ENCODE measurements around the gene SIRPA. TPM values are rescaled to one million over a fixed set of nuclear protein-coding genes. Genes with fewer than 3 reads are reported as not detected.

Gene SIRPA
- total and polyA plus RNA-seq, 2 donors (not counting 1 experiment from before 2014, with no cell fraction given): 25.1 to 26.6 TPM

DNA sequence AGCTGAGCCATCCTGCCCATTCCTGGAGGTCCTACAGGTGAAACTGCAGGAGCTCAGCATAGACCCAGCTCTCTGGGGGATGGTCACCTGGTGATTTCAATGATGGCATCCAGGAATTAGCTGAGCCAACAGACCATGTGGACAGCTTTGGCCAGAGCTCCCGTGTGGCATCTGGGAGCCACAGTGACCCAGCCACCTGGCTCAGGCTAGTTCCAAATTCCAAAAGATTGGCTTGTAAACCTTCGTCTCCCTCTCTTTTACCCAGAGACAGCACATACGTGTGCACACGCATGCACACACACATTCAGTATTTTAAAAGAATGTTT, 44.0 kb downstream of the SIRPA start:
- H3K9ac ChIP-seq (ENCODE audit: insufficient read depth, low read length): no peak overlapping the region
- H3K4me3 ChIP-seq (replicated peaks in 1 of 4; ENCODE audit: control extremely low read depth in 1 of 4, insufficient read depth in 1 of 4, low read depth in 3 of 4, low read length in 4 of 4): no peak overlapping the region
- no peak overlapping the region for H3K27ac ChIP-seq (ENCODE audit: insufficient read depth, low read length)
- no peaks in the 10 kb centered on the region for H3K79me2 ChIP-seq (ENCODE audit: control insufficient read depth, insufficient read depth, low read length)
- DNase-seq (ENCODE audit: low read depth in 2 of 2): no peak
- H3K4me2 ChIP-seq (ENCODE audit: extremely low read depth, insufficient read depth, low read length): no peak overlapping the region
- no peaks in the 10 kb centered on the region for H3K27me3 ChIP-seq (ENCODE audit: control insufficient read depth, insufficient read depth, low read length)
- H3K4me1 ChIP-seq (ENCODE audit: control insufficient read depth, extremely low read depth, insufficient read depth, low read length): peaks cover 2% of the 10 kb centered on the region
- no peak overlapping the region for H2AFZ ChIP-seq (ENCODE audit: low read length)
- no peaks in the 10 kb centered on the region for H3K9me3 ChIP-seq (ENCODE audit: control insufficient read depth, insufficient read depth, low read depth, low read length)
- no peaks in the 10 kb centered on the region for H4K20me1 ChIP-seq (ENCODE audit: control insufficient read depth, extremely low read depth, insufficient read depth, low read length)
- peaks cover 3% of the 10 kb centered on the region for H3K36me3 ChIP-seq (ENCODE audit: control insufficient read depth, insufficient read depth, low read length)
- TF ChIP-seq, protein P1, sequence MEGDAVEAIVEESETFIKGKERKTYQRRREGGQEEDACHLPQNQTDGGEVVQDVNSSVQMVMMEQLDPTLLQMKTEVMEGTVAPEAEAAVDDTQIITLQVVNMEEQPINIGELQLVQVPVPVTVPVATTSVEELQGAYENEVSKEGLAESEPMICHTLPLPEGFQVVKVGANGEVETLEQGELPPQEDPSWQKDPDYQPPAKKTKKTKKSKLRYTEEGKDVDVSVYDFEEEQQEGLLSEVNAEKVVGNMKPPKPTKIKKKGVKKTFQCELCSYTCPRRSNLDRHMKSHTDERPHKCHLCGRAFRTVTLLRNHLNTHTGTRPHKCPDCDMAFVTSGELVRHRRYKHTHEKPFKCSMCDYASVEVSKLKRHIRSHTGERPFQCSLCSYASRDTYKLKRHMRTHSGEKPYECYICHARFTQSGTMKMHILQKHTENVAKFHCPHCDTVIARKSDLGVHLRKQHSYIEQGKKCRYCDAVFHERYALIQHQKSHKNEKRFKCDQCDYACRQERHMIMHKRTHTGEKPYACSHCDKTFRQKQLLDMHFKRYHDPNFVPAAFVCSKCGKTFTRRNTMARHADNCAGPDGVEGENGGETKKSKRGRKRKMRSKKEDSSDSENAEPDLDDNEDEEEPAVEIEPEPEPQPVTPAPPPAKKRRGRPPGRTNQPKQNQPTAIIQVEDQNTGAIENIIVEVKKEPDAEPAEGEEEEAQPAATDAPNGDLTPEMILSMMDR (conservative IDR thresholded peaks at IDR 0.05 in 1 of 2, IDR thresholded peaks at IDR 0.05 in 1 of 2; ENCODE audit: low read depth in 1 of 2, low read length in 2 of 2): no peak
- TF ChIP-seq EZH2 (IDR thresholded peaks at IDR 0.05; ENCODE audit: low read length, missing control alignments): no peak

DNA sequence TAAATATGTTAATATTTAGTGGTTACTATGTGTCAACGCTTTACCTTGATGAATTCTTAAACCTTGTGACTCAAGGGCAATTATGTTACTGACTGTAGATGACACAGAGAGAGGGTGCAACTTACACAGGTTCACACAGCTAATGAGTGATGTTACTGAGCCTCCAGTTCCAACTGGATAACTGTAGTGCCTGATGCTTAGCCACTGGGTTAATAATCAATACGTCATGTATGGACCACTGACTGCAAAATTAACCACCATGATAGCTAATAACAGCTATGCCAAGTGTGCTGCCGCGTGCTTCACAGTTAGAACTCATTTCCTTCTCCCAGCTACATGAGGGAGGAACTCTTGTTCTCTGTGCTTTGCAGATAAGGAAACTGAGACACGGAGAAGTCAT, 45.4 kb downstream of the SIRPA start:
- no peak overlapping the region for H2AFZ ChIP-seq (ENCODE audit: low read length)
- no peaks in the 10 kb centered on the region for H3K4me1 ChIP-seq (ENCODE audit: control insufficient read depth, extremely low read depth, insufficient read depth, low read length)
- H3K27me3 ChIP-seq (ENCODE audit: control insufficient read depth, insufficient read depth, low read length): no peaks in the 10 kb centered on the region
- no peaks in the 10 kb centered on the region for H3K79me2 ChIP-seq (ENCODE audit: control insufficient read depth, insufficient read depth, low read length)
- H3K4me2 ChIP-seq (ENCODE audit: extremely low read depth, insufficient read depth, low read length): no peak overlapping the region
- no peak overlapping the region for H3K4me3 ChIP-seq (replicated peaks in 1 of 4; ENCODE audit: control extremely low read depth in 1 of 4, insufficient read depth in 1 of 4, low read depth in 3 of 4, low read length in 4 of 4)
- no peak overlapping the region for H3K9ac ChIP-seq (ENCODE audit: insufficient read depth, low read length)
- TF ChIP-seq, protein P1 (conservative IDR thresholded peaks at IDR 0.05 in 1 of 2, IDR thresholded peaks at IDR 0.05 in 1 of 2; ENCODE audit: low read depth in 1 of 2, low read length in 2 of 2): no peak
- TF ChIP-seq EZH2 (IDR thresholded peaks at IDR 0.05; ENCODE audit: low read length, missing control alignments): no peak
- H4K20me1 ChIP-seq (ENCODE audit: control insufficient read depth, extremely low read depth, insufficient read depth, low read length): no peaks in the 10 kb centered on the region
- H3K9me3 ChIP-seq (ENCODE audit: control insufficient read depth, insufficient read depth, low read depth, low read length): no peaks in the 10 kb centered on the region
- H3K36me3 ChIP-seq (ENCODE audit: control insufficient read depth, insufficient read depth, low read length): peaks cover 3% of the 10 kb centered on the region
- no peak overlapping the region for H3K27ac ChIP-seq (ENCODE audit: insufficient read depth, low read length)
- no peak for DNase-seq (ENCODE audit: low read depth in 2 of 2)

DNA sequence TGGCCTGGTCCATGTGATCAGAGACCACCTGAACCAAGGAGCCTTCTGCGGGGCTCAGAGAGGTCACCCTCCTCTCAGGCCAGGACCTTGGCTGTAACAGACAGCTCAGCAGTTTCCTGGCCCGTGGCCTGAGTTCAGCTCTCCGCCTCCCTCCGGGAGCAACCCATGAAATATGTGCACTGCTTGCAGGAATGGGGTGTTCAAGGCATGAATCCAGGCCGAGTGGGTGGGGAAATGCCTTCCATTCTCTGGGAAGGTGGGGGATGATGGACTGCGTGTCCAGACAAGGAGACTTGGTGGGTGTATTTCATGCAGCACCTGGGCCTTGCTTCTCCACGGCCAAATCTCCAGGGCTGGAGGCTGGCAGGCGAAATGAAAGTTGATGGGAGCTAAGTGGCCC, 46.0 kb downstream of the SIRPA start:
- H3K79me2 ChIP-seq (ENCODE audit: control insufficient read depth, insufficient read depth, low read length): no peaks in the 10 kb centered on the region
- TF ChIP-seq, protein P1 (conservative IDR thresholded peaks at IDR 0.05 in 1 of 2, IDR thresholded peaks at IDR 0.05 in 1 of 2; ENCODE audit: low read depth in 1 of 2, low read length in 2 of 2): no peak
- TF ChIP-seq EZH2 (IDR thresholded peaks at IDR 0.05; ENCODE audit: low read length, missing control alignments): no peak
- peaks cover 3% of the 10 kb centered on the region for H3K36me3 ChIP-seq (ENCODE audit: control insufficient read depth, insufficient read depth, low read length)
- H3K27me3 ChIP-seq (ENCODE audit: control insufficient read depth, insufficient read depth, low read length): no peaks in the 10 kb centered on the region
- peak in 1 of 2 donors; percentile 79 for DNase-seq (ENCODE audit: low read depth in 2 of 2)
- H4K20me1 ChIP-seq (ENCODE audit: control insufficient read depth, extremely low read depth, insufficient read depth, low read length): no peaks in the 10 kb centered on the region
- H3K4me2 ChIP-seq (ENCODE audit: extremely low read depth, insufficient read depth, low read length): peak overlapping the region; percentile 39
- no peaks in the 10 kb centered on the region for H3K9me3 ChIP-seq (ENCODE audit: control insufficient read depth, insufficient read depth, low read depth, low read length)
- no peak overlapping the region for H3K27ac ChIP-seq (ENCODE audit: insufficient read depth, low read length)
- no peaks in the 10 kb centered on the region for H3K4me1 ChIP-seq (ENCODE audit: control insufficient read depth, extremely low read depth, insufficient read depth, low read length)
- H3K9ac ChIP-seq (ENCODE audit: insufficient read depth, low read length): no peak overlapping the region
- H3K4me3 ChIP-seq (replicated peaks in 1 of 4; ENCODE audit: control extremely low read depth in 1 of 4, insufficient read depth in 1 of 4, low read depth in 3 of 4, low read length in 4 of 4): no peak overlapping the region
- no peak overlapping the region for H2AFZ ChIP-seq (ENCODE audit: low read length)

Data from fibroblast of lung (primary cell).